H1 (cell line): ENCODE measurements around the gene NPL. TPM values are rescaled to one million over a fixed set of nuclear protein-coding genes. Genes with fewer than 3 reads are reported as not detected.

Experiments used
- BACH1 ChIP-seq: IDR thresholded peaks from 2 replicates; pipeline ENCODE4 v1.6.1; 2012; ENCODE audit warnings: low read length, improper control_type of control experiment
- BRCA1 ChIP-seq: IDR thresholded peaks from 2 replicates; pipeline ENCODE4 v1.6.1; 2012; ENCODE audit warnings: low read depth, low read length, improper control_type of control experiment
- CREB1 ChIP-seq: IDR thresholded peaks from 2 replicates; pipeline ENCODE4 v1.6.1; 2012; ENCODE audit warnings: inconsistent platforms
- POLR2A ChIP-seq, 2 experiments: IDR thresholded peaks; 1 replicate in 1 of 2; 2 replicates in 1 of 2; pipeline ENCODE4 v1.6.1; 2011; ENCODE audit warnings: low read depth in 2 of 2, low read length in 2 of 2, mild to moderate bottlenecking in 2 of 2; ENCODE audit errors: control extremely low read depth in 1 of 2
- POU5F1 ChIP-seq: IDR thresholded peaks from 2 replicates; pipeline ENCODE4 v1.6.1; 2011; ENCODE audit warnings: low read depth, mild to moderate bottlenecking, low read length, moderate library complexity
- SP1 ChIP-seq: IDR thresholded peaks from 2 replicates; pipeline ENCODE4 v1.6.1; 2011; ENCODE audit warnings: low read depth, low read length
- polyA plus RNA-seq, 7 experiments: library from polyadenylated mRNA; depleted of rRNA in 3 of 7; stranded (reverse) in 5 of 7; unstranded in 2 of 7; fragments of >200 nt in 5 of 7; fragments of 200-250 nt in 2 of 7; gene quantifications; 1 replicate in 5 of 7; 2 replicates in 1 of 7; 4 replicates in 1 of 7; pipeline versions ENCODE4 v1.2.1 to v1.2.3, GENCODE V29; 2011 to 2013; ENCODE audit warnings: missing spikeins in 2 of 7, mixed read lengths in 2 of 7
- total RNA-seq: library from RNA; stranded (reverse); fragmentation: NEBNext Ultra II Directional; extraction: Animal tissue kit (Norgen Biotek cat#: 25700); gene quantifications from 2 replicates; pipeline ENCODE4 v1.2.1, GENCODE V29; 2021
- TF ChIP-seq, protein P1 (sequence below): fragments of 300-600 bp; sonication (generic); IDR thresholded peaks from 2 replicates; pipeline ENCODE4 v1.7.1; 2012; ENCODE audit warnings: low read length, moderate library complexity, mild to moderate bottlenecking, inconsistent platforms; ENCODE audit not compliant: insufficient replicate concordance
- TF ChIP-seq, protein P2 (sequence below), 3 experiments: IDR thresholded peaks; 1 replicate in 2 of 3; 2 replicates in 1 of 3; pipeline versions ENCODE4 v1.5.1 to v1.6.1; 2011; ENCODE audit warnings: low read length in 3 of 3, mild to moderate bottlenecking in 3 of 3, inconsistent platforms in 2 of 3, low read depth in 1 of 3, moderate library complexity in 1 of 3; ENCODE audit not compliant: insufficient read depth in 1 of 3; ENCODE audit errors: control extremely low read depth in 1 of 3

NPL gene
- total and polyA plus RNA-seq, 2 of the 8 experiments (the other 6 are each of a cell fraction or from before 2014, with no cell fraction given), result 2.2 to 4.4 TPM

DNA sequence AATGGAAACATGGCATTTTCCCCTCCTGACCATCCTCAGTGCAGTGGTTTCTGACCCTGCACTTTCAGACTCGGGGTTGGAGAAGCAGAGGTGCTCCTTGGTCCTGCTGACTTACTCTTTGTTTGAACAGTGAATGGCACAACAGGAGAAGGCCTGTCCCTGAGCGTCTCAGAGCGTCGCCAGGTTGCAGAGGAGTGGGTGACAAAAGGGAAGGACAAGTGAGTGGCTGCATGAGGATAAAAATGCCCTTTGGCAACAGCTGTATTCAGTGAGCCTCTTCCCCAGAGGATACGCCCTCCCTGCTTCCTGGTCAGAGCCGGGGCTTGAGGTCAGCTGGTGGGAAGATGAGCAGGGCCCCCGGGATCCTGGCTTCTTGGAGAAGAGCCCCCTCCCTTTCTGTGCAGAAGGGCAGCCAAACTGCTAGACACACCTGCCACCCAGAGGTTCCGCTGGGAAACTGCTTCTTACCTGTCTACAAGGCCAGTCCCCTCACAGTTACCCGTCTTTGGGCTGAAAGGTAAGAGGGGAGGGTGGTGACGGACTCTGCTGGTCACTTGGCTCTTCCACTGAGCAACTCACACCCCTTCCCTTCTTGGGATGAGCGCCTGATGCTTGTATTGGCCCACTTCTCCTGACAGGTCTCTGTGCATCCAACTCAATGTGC, 16.6 kb downstream of the NPL start (continued):
- TF ChIP-seq, protein P1, sequence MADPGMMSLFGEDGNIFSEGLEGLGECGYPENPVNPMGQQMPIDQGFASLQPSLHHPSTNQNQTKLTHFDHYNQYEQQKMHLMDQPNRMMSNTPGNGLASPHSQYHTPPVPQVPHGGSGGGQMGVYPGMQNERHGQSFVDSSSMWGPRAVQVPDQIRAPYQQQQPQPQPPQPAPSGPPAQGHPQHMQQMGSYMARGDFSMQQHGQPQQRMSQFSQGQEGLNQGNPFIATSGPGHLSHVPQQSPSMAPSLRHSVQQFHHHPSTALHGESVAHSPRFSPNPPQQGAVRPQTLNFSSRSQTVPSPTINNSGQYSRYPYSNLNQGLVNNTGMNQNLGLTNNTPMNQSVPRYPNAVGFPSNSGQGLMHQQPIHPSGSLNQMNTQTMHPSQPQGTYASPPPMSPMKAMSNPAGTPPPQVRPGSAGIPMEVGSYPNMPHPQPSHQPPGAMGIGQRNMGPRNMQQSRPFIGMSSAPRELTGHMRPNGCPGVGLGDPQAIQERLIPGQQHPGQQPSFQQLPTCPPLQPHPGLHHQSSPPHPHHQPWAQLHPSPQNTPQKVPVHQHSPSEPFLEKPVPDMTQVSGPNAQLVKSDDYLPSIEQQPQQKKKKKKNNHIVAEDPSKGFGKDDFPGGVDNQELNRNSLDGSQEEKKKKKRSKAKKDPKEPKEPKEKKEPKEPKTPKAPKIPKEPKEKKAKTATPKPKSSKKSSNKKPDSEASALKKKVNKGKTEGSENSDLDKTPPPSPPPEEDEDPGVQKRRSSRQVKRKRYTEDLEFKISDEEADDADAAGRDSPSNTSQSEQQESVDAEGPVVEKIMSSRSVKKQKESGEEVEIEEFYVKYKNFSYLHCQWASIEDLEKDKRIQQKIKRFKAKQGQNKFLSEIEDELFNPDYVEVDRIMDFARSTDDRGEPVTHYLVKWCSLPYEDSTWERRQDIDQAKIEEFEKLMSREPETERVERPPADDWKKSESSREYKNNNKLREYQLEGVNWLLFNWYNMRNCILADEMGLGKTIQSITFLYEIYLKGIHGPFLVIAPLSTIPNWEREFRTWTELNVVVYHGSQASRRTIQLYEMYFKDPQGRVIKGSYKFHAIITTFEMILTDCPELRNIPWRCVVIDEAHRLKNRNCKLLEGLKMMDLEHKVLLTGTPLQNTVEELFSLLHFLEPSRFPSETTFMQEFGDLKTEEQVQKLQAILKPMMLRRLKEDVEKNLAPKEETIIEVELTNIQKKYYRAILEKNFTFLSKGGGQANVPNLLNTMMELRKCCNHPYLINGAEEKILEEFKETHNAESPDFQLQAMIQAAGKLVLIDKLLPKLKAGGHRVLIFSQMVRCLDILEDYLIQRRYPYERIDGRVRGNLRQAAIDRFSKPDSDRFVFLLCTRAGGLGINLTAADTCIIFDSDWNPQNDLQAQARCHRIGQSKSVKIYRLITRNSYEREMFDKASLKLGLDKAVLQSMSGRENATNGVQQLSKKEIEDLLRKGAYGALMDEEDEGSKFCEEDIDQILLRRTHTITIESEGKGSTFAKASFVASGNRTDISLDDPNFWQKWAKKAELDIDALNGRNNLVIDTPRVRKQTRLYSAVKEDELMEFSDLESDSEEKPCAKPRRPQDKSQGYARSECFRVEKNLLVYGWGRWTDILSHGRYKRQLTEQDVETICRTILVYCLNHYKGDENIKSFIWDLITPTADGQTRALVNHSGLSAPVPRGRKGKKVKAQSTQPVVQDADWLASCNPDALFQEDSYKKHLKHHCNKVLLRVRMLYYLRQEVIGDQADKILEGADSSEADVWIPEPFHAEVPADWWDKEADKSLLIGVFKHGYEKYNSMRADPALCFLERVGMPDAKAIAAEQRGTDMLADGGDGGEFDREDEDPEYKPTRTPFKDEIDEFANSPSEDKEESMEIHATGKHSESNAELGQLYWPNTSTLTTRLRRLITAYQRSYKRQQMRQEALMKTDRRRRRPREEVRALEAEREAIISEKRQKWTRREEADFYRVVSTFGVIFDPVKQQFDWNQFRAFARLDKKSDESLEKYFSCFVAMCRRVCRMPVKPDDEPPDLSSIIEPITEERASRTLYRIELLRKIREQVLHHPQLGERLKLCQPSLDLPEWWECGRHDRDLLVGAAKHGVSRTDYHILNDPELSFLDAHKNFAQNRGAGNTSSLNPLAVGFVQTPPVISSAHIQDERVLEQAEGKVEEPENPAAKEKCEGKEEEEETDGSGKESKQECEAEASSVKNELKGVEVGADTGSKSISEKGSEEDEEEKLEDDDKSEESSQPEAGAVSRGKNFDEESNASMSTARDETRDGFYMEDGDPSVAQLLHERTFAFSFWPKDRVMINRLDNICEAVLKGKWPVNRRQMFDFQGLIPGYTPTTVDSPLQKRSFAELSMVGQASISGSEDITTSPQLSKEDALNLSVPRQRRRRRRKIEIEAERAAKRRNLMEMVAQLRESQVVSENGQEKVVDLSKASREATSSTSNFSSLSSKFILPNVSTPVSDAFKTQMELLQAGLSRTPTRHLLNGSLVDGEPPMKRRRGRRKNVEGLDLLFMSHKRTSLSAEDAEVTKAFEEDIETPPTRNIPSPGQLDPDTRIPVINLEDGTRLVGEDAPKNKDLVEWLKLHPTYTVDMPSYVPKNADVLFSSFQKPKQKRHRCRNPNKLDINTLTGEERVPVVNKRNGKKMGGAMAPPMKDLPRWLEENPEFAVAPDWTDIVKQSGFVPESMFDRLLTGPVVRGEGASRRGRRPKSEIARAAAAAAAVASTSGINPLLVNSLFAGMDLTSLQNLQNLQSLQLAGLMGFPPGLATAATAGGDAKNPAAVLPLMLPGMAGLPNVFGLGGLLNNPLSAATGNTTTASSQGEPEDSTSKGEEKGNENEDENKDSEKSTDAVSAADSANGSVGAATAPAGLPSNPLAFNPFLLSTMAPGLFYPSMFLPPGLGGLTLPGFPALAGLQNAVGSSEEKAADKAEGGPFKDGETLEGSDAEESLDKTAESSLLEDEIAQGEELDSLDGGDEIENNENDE, result no peak
- TF ChIP-seq POU5F1 (no peak), CREB1 (0 out of 2 replicates have a peak, but pooled peaks have one; percentile 17), SP1 (no peak), BRCA1 (no peak), POLR2A (IDR thresholded peaks at IDR 0.05; ENCODE audit: control extremely low read depth in 1 of 2, low read depth in 2 of 2, low read length in 2 of 2) (no peak), BACH1 (peak; percentile 5; the same call in 1 of the 2 replicates)
- TF ChIP-seq, protein P2, sequence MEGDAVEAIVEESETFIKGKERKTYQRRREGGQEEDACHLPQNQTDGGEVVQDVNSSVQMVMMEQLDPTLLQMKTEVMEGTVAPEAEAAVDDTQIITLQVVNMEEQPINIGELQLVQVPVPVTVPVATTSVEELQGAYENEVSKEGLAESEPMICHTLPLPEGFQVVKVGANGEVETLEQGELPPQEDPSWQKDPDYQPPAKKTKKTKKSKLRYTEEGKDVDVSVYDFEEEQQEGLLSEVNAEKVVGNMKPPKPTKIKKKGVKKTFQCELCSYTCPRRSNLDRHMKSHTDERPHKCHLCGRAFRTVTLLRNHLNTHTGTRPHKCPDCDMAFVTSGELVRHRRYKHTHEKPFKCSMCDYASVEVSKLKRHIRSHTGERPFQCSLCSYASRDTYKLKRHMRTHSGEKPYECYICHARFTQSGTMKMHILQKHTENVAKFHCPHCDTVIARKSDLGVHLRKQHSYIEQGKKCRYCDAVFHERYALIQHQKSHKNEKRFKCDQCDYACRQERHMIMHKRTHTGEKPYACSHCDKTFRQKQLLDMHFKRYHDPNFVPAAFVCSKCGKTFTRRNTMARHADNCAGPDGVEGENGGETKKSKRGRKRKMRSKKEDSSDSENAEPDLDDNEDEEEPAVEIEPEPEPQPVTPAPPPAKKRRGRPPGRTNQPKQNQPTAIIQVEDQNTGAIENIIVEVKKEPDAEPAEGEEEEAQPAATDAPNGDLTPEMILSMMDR (IDR thresholded peaks at IDR 0.05; ENCODE audit: control extremely low read depth in 1 of 3, insufficient read depth in 1 of 3, low read depth in 1 of 3, low read length in 3 of 3), result peak; percentile 83 to 86 (median 85)
